22Rv1 (cell line): ENCODE measurements around the gene ADCY2.

ENCODE experiments used
- ZFX ChIP-seq: fragments of 450-650 bp; IDR thresholded peaks from 2 replicates; pipeline ENCODE4 v1.6.1; 2017; ENCODE audit warnings: antibody characterized with exemption, borderline replicate concordance
- TF ChIP-seq, protein P1 (sequence below): fragments of 450-650 bp; IDR thresholded peaks from 2 replicates; pipeline ENCODE4 v1.5.1; 2017; ENCODE audit warnings: mild to moderate bottlenecking

DNA sequence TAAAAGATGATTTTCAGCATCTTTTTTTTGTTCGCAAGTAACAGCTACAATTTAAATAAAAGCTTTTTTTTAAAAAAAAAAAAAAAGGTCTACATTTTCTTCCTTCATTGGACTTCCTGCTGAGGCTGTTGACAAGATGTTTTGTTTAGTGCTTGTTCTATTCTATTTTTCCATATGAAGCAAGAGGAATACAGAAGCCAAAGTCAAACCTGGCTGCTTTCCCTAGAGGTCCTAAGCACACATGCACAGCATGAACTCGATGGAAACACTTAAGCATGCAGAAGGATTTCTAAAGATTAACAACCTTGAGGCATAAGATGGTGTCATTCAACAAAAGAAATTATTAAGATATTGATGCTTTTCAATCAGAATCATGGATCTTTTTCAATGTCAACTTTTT is 105.1 kb downstream of the ADCY2 start:
- TF ChIP-seq, protein P1, sequence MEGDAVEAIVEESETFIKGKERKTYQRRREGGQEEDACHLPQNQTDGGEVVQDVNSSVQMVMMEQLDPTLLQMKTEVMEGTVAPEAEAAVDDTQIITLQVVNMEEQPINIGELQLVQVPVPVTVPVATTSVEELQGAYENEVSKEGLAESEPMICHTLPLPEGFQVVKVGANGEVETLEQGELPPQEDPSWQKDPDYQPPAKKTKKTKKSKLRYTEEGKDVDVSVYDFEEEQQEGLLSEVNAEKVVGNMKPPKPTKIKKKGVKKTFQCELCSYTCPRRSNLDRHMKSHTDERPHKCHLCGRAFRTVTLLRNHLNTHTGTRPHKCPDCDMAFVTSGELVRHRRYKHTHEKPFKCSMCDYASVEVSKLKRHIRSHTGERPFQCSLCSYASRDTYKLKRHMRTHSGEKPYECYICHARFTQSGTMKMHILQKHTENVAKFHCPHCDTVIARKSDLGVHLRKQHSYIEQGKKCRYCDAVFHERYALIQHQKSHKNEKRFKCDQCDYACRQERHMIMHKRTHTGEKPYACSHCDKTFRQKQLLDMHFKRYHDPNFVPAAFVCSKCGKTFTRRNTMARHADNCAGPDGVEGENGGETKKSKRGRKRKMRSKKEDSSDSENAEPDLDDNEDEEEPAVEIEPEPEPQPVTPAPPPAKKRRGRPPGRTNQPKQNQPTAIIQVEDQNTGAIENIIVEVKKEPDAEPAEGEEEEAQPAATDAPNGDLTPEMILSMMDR: no peak
- no peak for TF ChIP-seq ZFX
